Body of pancreas (tissue), 4 donors: ENCODE measurements around the gene SLC6A19. TPM values are rescaled to one million over a fixed set of nuclear protein-coding genes. Genes with fewer than 3 reads are reported as not detected.

ENCODE experiments used
- ATAC-seq: fragments of 150-250 bp; one replicate; pipeline ENCODE4 v1.9.1; 2016
- DNase-seq, 4 donors: peaks; one replicate each; pipeline ENCODE4 v3.0.0-alpha.2; 2019
- H3K27ac ChIP-seq, 4 donors: fragments of 200-600 bp; sonication (generic); 1 replicate in 3 of 4; 2 replicates in 1 of 4; pipeline versions ENCODE4 v1.5.1 to v1.6.1; 2016 to 2019; ENCODE audit warnings: mild to moderate bottlenecking in 1 of 4, mixed read lengths in 1 of 4, moderate library complexity in 1 of 4
- H3K27me3 ChIP-seq, 2 donors: fragments of 200-600 bp; sonication (generic); one replicate each; pipeline ENCODE4 v1.6.0; 2016; ENCODE audit warnings: mild to moderate bottlenecking in 1 of 2
- H3K36me3 ChIP-seq, 2 donors: fragments of 200-600 bp; sonication (generic); replicated peaks in 1 of 2; 2 replicates each; pipeline ENCODE4 v1.5.1; 2016; ENCODE audit warnings: low read depth in 2 of 2; ENCODE audit not compliant: insufficient read depth in 1 of 2
- H3K4me1 ChIP-seq: fragments of 200-600 bp; sonication (generic); one replicate; pipeline ENCODE4 v1.6.0; 2016
- H3K4me3 ChIP-seq, 2 donors: fragments of 200-600 bp; sonication (generic); 1 replicate in 1 of 2; 2 replicates in 1 of 2; pipeline ENCODE4 v1.5.1; 2016 to 2019
- H3K9me3 ChIP-seq, 3 donors: fragments of 200-600 bp; sonication (generic); 1 replicate in 2 of 3; 2 replicates in 1 of 3; pipeline ENCODE4 v1.5.1; 2016
- POLR2A ChIP-seq, 3 donors: fragments of 450-650 bp; IDR thresholded peaks; one replicate each; pipeline ENCODE4 v1.6.1; 2016; ENCODE audit warnings: antibody characterized with exemption in 3 of 3, mild to moderate bottlenecking in 2 of 3
- WGBS, 2 donors: methylation state at CpG; one replicate each; pipeline ENCODE4 v1.1.5; 2017; 5-methylcytosine and 5-hydroxymethylcytosine counted together
- intact Hi-C: fragments of 100-400 bp; cut with DNase I; formaldehyde crosslinking; loops from one replicate; pipeline ENCODE4 v1.15.1; 2023
- total RNA-seq, 2 donors: library from RNA; depleted of rRNA; stranded (reverse); fragments of >200 nt; gene quantifications; one replicate each; pipeline ENCODE4 v1.1.0, GENCODE V29; 2016
- TF ChIP-seq, protein P1 (sequence below), 7 experiments: fragments of 450-650 bp in 4 of 7; fragments of 200-600 bp in 3 of 7; sonication (generic) in 3 of 7; IDR thresholded peaks; one replicate each; pipeline ENCODE4 v1.5.1; 2016 to 2019; ENCODE audit warnings: antibody characterized with exemption in 7 of 7

SLC6A19 gene
- total RNA-seq, 2 donors from 2014 or later, result 0.66 to 1.3 TPM

DNA sequence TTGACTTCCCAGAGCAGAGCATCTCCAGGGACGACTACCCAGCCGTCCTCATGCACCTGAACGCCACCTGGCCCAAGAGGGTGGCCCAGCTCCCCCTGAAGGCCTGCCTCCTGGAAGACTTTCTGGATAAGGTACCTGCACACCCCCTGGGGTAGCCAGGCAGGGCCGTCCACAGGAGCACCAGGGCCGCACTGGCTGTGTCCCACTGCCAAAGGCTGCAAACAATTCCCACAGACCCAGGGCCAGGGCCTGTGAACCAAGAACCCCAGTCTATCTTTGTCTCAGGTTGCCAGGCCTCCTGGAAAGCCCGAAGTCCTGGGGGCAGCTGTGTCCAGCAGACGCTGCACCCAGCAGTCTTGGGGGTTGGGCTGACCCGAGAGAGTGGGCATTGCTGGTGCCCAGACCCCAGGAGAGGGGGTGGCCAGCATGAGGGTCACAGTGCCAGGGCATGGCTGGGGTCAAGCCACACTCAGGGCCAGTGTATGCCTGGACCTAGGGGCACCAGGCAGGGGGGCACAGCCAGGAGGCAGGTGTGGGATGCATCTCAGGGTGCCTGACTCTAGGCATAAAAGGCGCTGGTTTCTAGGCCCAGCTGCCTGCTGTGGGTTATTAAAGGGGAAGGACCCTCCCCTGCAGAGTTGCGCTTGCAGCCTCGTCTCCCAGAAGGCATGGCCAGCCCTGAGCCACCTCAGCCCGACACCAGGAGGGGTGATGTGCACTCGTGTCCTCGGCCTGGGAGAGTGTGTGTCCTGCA is 41.5 kb downstream of the SLC6A19 start:
- WGBS, 2 donors, result 54 to 68% methylated on average over 5 to 13 of the region's 14 CpGs
- Histone ChIP-seq H3K4me3 (no peak overlapping the region), H3K36me3 (no peaks in the 10 kb centered on the region), H3K27me3 (peaks cover 0 to 19% of the 10 kb centered on the region in 2 donors), H3K27ac (no peak overlapping the region), H3K4me1 (peaks cover 9% of the 10 kb centered on the region), H3K9me3 (no peaks in the 10 kb centered on the region)
- TF ChIP-seq, protein P1, sequence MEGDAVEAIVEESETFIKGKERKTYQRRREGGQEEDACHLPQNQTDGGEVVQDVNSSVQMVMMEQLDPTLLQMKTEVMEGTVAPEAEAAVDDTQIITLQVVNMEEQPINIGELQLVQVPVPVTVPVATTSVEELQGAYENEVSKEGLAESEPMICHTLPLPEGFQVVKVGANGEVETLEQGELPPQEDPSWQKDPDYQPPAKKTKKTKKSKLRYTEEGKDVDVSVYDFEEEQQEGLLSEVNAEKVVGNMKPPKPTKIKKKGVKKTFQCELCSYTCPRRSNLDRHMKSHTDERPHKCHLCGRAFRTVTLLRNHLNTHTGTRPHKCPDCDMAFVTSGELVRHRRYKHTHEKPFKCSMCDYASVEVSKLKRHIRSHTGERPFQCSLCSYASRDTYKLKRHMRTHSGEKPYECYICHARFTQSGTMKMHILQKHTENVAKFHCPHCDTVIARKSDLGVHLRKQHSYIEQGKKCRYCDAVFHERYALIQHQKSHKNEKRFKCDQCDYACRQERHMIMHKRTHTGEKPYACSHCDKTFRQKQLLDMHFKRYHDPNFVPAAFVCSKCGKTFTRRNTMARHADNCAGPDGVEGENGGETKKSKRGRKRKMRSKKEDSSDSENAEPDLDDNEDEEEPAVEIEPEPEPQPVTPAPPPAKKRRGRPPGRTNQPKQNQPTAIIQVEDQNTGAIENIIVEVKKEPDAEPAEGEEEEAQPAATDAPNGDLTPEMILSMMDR (IDR thresholded peaks at IDR 0.05), result no peak
- TF ChIP-seq POLR2A (IDR thresholded peaks at IDR 0.05), result no peak
- intact Hi-C loops, result no loop called here
- DNase-seq (no peak), ATAC-seq (no peak)

DNA sequence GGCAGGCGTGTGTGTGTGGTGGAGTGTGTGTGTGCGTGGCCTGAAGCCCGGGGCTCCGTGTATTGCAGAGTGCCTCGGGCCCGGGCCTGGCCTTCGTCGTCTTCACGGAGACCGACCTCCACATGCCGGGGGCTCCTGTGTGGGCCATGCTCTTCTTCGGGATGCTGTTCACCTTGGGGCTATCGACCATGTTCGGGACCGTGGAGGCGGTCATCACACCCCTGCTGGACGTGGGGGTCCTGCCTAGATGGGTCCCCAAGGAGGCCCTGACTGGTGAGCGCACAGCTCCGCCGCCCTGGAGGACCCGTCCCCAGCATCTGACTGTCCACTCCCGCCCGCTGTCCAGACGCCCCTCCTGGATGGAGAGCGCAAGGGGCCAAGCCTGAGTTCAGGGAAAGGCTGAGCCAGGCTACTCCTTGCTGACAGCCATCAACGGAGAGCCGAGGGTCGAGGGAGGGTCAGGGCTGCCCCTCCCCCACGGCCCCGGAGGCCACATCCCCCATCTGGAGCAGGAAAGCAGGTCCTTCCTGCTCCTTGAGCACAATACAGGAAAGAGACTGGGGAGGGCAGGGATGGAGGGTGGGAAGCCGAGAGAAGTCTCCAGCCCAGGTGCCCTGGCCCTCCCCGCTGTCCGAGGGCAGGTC is 42.2 kb downstream of the SLC6A19 start:
- intact Hi-C loops, result no loop called here
- WGBS, 2 donors, result 20 to 50% methylated on average over 3 to 33 of the region's 33 CpGs
- TF ChIP-seq, protein P1 (IDR thresholded peaks at IDR 0.05), result no peak
- TF ChIP-seq POLR2A (IDR thresholded peaks at IDR 0.05), result no peak
- H3K27ac ChIP-seq, result no peak overlapping the region
- peaks cover 9% of the 10 kb centered on the region for H3K4me1 ChIP-seq
- H3K36me3 ChIP-seq, result no peaks in the 10 kb centered on the region
- DNase-seq, result no peak
- peaks cover 0 to 19% of the 10 kb centered on the region in 2 donors for H3K27me3 ChIP-seq
- H3K4me3 ChIP-seq, result no peak overlapping the region
- no peaks in the 10 kb centered on the region for H3K9me3 ChIP-seq
- no peak for ATAC-seq

DNA sequence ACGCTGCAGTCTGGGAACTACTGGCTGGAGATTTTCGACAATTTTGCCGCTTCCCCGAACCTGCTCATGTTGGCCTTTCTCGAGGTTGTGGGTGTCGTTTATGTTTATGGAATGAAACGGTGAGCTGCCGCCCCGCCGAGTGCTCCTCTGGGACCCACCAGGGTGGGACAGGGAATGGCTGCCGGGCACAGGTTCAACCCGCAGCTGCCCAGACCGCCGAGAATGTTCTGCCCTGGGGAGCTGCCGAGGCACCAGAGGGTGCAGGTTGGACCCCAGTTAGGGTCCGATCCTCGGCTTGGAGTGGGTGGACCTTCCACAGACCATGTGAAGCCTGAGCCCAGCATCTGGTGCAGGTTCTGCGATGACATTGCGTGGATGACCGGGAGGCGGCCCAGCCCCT is 42.9 kb downstream of the SLC6A19 start:
- H3K9me3 ChIP-seq, result no peaks in the 10 kb centered on the region
- no peak for ATAC-seq
- 33 to 54% methylated on average over 9 to 21 of the region's 21 CpGs for WGBS, 2 donors

DNA sequence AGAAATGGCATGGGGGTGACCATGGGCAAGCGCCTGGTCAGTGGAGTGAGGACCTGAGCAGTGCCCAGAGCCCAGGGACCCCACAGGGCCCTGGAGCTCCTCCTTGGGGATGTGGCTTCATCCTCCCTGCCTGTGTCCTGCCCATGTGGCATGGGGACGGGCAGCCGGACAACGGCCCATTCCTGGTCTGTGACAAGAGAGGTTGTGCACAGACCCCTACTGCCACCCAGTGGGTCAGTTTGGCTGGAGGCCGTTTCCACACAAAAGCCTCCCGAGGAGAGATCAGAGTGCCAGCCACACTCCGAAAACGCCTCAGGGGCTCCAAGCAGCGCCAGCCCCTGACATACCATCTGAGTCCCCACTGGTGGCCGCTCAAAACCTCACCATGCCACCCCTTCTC is 43.6 kb downstream of the SLC6A19 start:
- Histone ChIP-seq H3K4me1 (peaks cover 9% of the 10 kb centered on the region), H3K27me3 (peaks cover 0 to 19% of the 10 kb centered on the region in 2 donors), H3K4me3 (no peak overlapping the region), H3K27ac (no peak overlapping the region), H3K36me3 (no peaks in the 10 kb centered on the region), H3K9me3 (no peaks in the 10 kb centered on the region)
- 25 to 38% methylated on average over 4 to 10 of the region's 10 CpGs for WGBS, 2 donors
- DNase-seq (peak in 2 of 4 donors; percentile 11 to 32), ATAC-seq (no peak)
- intact Hi-C loops, result no loop called here
- TF ChIP-seq, protein P1 (IDR thresholded peaks at IDR 0.05), result peak in 2 of 7 experiments; percentile 7 to 29
- no peak for TF ChIP-seq POLR2A (IDR thresholded peaks at IDR 0.05)

More for the DNA sequence above, 42.9 kb downstream of the SLC6A19 start:
- H3K36me3 ChIP-seq, result no peaks in the 10 kb centered on the region
- H3K4me3 ChIP-seq, result no peak overlapping the region
- TF ChIP-seq, protein P1 (IDR thresholded peaks at IDR 0.05), result no peak
- H3K27me3 ChIP-seq, result peaks cover 0 to 19% of the 10 kb centered on the region in 2 donors
- peaks cover 9% of the 10 kb centered on the region for H3K4me1 ChIP-seq
- no peak for DNase-seq
- intact Hi-C loops, result no loop called here
- no peak overlapping the region for H3K27ac ChIP-seq
